ENCODE data around the gene ADGRA3. TPM values are rescaled to one million over a fixed set of nuclear protein-coding genes. Genes with fewer than 3 reads are reported as not detected.

Gene ADGRA3
- total and polyA plus RNA-seq, 2 of the 13 experiments (the other 11 are each of a cell fraction or from before 2014, with no cell fraction given), result 32.2 to 40.8 TPM

GRCh38 chr4:22502895-22503814 lies 12.7 kb downstream of the ADGRA3 start:
- no TSS peak for BruUV-seq (replicated peaks)
- Histone ChIP-seq H3K79me2 (ENCODE audit: insufficient read depth, low read length) (peaks cover 58% of the 10 kb centered on the region), H3K27me3 (ENCODE audit: control insufficient read depth in 1 of 2, insufficient read depth in 2 of 2, low read length in 2 of 2) (no peaks in the 10 kb centered on the region), H3K4me1 (ENCODE audit: insufficient read depth, low read length) (peaks cover 42% of the 10 kb centered on the region), H3K9ac (ENCODE audit: insufficient read depth, low read depth, low read length) (no peak overlapping the region), H3K4me2 (ENCODE audit: low read depth, low read length) (no peak overlapping the region), H2AFZ (ENCODE audit: low read length) (no peak overlapping the region), H4K20me1 (ENCODE audit: insufficient read depth, low read length) (peaks cover 8% of the 10 kb centered on the region), H3K4me3 (replicated peaks in 1 of 3; ENCODE audit: insufficient read depth in 1 of 3, low read depth in 2 of 3, low read length in 3 of 3) (no peak overlapping the region), H3K9me3 (ENCODE audit: low read length) (no peaks in the 10 kb centered on the region), H3K36me3 (replicated peaks in 1 of 2; ENCODE audit: control insufficient read depth in 1 of 2, insufficient read depth in 2 of 2, low read length in 2 of 2) (no peaks in the 10 kb centered on the region), H3K27ac (ENCODE audit: extremely low read length, insufficient read depth, low read length) (no peak overlapping the region)
- intact Hi-C loops (cut with micrococcal nuclease; ENCODE audit: unreplicated experiment), result no loop called here
- WGBS (ENCODE audit: low lambda C conversion rate), result 95% methylated on average over 3 of the region's 3 CpGs
- in situ Hi-C loops (cut with HindIII; ENCODE audit: extremely low pct_ligation_motif_present, low pct_unique_long_range_greater_than_20kb), result no loop called here
- ChIA-PET CTCF (ENCODE audit: low intra/inter-chr PET ratio, low total read pairs) (no interaction called here), POLR2A (interaction anchor here (2.5 kb wide), 1 partner anchor 12 kb away, joined by 12 read pairs; no protein-coding TSS in a partner anchor)
- ATAC-seq, result peak; percentile 41
- TF ChIP-seq GPBP1L1 (CRISPR knock-in tag; IDR thresholded peaks at IDR 0.05), result no peak
- TF ChIP-seq CEBPB (IDR thresholded peaks at IDR 0.05; ENCODE audit: borderline replicate concordance, low read depth, low read length), result peak; percentile 19; the same call in 1 of the 2 replicates
- DNase-seq (ENCODE audit: low spot score), result no peak
- no peak for FAIRE-seq

- intact Hi-C loops (cut with micrococcal nuclease; ENCODE audit: unreplicated experiment), result no loop called here
- H3K27me3 ChIP-seq (ENCODE audit: control insufficient read depth in 1 of 2, insufficient read depth in 2 of 2, low read length in 2 of 2), result no peaks in the 10 kb centered on the region
- peaks cover 8% of the 10 kb centered on the region for H4K20me1 ChIP-seq (ENCODE audit: insufficient read depth, low read length)
- POLR2A ChIA-PET, result no interaction called here
- H3K4me2 ChIP-seq (ENCODE audit: low read depth, low read length), result no peak overlapping the region
- ATAC-seq, result no peak
- CTCF ChIA-PET (ENCODE audit: low intra/inter-chr PET ratio, low total read pairs), result no interaction called here
- FAIRE-seq, result no peak
- no peaks in the 10 kb centered on the region for H3K36me3 ChIP-seq (replicated peaks in 1 of 2; ENCODE audit: control insufficient read depth in 1 of 2, insufficient read depth in 2 of 2, low read length in 2 of 2)
- H3K4me1 ChIP-seq (ENCODE audit: insufficient read depth, low read length), result peaks cover 32% of the 10 kb centered on the region
- no peak overlapping the region for H3K27ac ChIP-seq (ENCODE audit: extremely low read length, insufficient read depth, low read length)
- no peak overlapping the region for H3K4me3 ChIP-seq (replicated peaks in 1 of 3; ENCODE audit: insufficient read depth in 1 of 3, low read depth in 2 of 3, low read length in 3 of 3)
- no peak overlapping the region for H2AFZ ChIP-seq (ENCODE audit: low read length)
- no TSS peak for BruUV-seq (replicated peaks)
- no peak for DNase-seq (ENCODE audit: low spot score)
- in situ Hi-C loops (cut with HindIII; ENCODE audit: extremely low pct_ligation_motif_present, low pct_unique_long_range_greater_than_20kb), result no loop called here
- H3K9me3 ChIP-seq (ENCODE audit: low read length), result no peaks in the 10 kb centered on the region
- no peak overlapping the region for H3K9ac ChIP-seq (ENCODE audit: insufficient read depth, low read depth, low read length)
- H3K79me2 ChIP-seq (ENCODE audit: insufficient read depth, low read length), result peaks cover 58% of the 10 kb centered on the region
- 63% methylated on average over 3 of the region's 3 CpGs for WGBS (ENCODE audit: low lambda C conversion rate)
- TF ChIP-seq ZFX (CRISPR knock-in tag; IDR thresholded peaks at IDR 0.05; ENCODE audit: low read depth), result no peak
- TF ChIP-seq CSRNP1 (CRISPR knock-in tag; IDR thresholded peaks at IDR 0.05), result no peak
- TF ChIP-seq MTA3 (CRISPR knock-in tag; IDR thresholded peaks at IDR 0.05), result no peak
- TF ChIP-seq MAF1 (CRISPR knock-in tag; IDR thresholded peaks at IDR 0.05; ENCODE audit: borderline replicate concordance), result no peak
- no peak for TF ChIP-seq ZNF333 (CRISPR knock-in tag; IDR thresholded peaks at IDR 0.05; ENCODE audit: borderline replicate concordance)
- no peak for TF ChIP-seq ZZZ3 (CRISPR knock-in tag; IDR thresholded peaks at IDR 0.05; ENCODE audit: borderline replicate concordance)
- no peak for TF ChIP-seq U2AF2 (IDR thresholded peaks at IDR 0.05; ENCODE audit: low read depth, low read length)
Measured at GRCh38 chr4:22501715-22502095, 14.2 kb downstream of the ADGRA3 start.
